Left hindlimb (tissue), 1 donor: Measurements from ENCODE around the gene CPED1.
"Not testable (repeated sequence)": the region's sequence is repeated elsewhere in the genome, so short reads cannot be mapped to it uniquely, and the experiment has no call there.

Experiments
- DNase-seq: peaks from one replicate; pipeline ENCODE4 v3.0.0-alpha.2; 2018

The CPED1 gene

GRCh38 chr7:121300685-121301420, 312.3 kb downstream of the CPED1 start:
- DNase-seq: no peak

- no peak for DNase-seq
Measured at GRCh38 chr7:121301446-121302213, 313.1 kb downstream of the CPED1 start.

GRCh38 chr7:121302214-121302745, 313.8 kb downstream of the CPED1 start:
- DNase-seq: no peak

- DNase-seq: no peak
Measured at GRCh38 chr7:121303422-121304101, 315.1 kb downstream of the CPED1 start.

- DNase-seq: no peak
Measured at GRCh38 chr7:121304102-121304658, 315.7 kb downstream of the CPED1 start.

GRCh38 chr7:121305109-121305508, 316.6 kb downstream of the CPED1 start:
- DNase-seq: no peak

- no peak for DNase-seq
Measured at GRCh38 chr7:121306565-121306964, 318.1 kb downstream of the CPED1 start.

GRCh38 chr7:121307021-121307574, 318.6 kb downstream of the CPED1 start:
- DNase-seq: no peak

GRCh38 chr7:121313220-121313792, 324.8 kb downstream of the CPED1 start:
- no peak for DNase-seq

- no peak for DNase-seq
Measured at GRCh38 chr7:121313793-121314676, 325.5 kb downstream of the CPED1 start.

- not testable (repeated sequence) for DNase-seq
Measured at GRCh38 chr7:121315170-121315569, 326.7 kb downstream of the CPED1 start.

- DNase-seq: no peak
Measured at GRCh38 chr7:121322460-121322859, 333.9 kb downstream of the CPED1 start.

GRCh38 chr7:121323515-121324302, 335.2 kb downstream of the CPED1 start:
- no peak for DNase-seq

- no peak for DNase-seq
Measured at GRCh38 chr7:121327671-121328070, 339.2 kb downstream of the CPED1 start.

- peak; percentile 42 for DNase-seq
Measured at GRCh38 chr7:121328508-121329190, 340.1 kb downstream of the CPED1 start, which contains the start of gene WNT16. Gene WNT16 (plus strand): TSS chr7:121329000. CDS start chr7:121329293, 293 bp downstream.

GRCh38 chr7:121329191-121330052, 340.9 kb downstream of the CPED1 start:
- peak; percentile 39 for DNase-seq

- no peak for DNase-seq
Measured at GRCh38 chr7:121330053-121330833, 341.7 kb downstream of the CPED1 start.

GRCh38 chr7:121331048-121331447, 342.5 kb downstream of the CPED1 start:
- no peak for DNase-seq
